Amniotic epithelial cell (primary cell): Measurements from ENCODE around the gene ZNF678.
"Not testable (repeated sequence)": the region's sequence is repeated elsewhere in the genome, so short reads cannot be mapped to it uniquely, and the experiment has no call there.

Experiments used
- DNase-seq: peaks from one replicate; pipeline ENCODE4 v3.0.0-alpha.2; 2010; ENCODE audit warnings: low read depth

ZNF678 gene

GRCh38 chr1:227551881-227552280 lies 11.5 kb upstream of the ZNF678 start:
- DNase-seq, result not testable (repeated sequence)

GRCh38 chr1:227556288-227556687 lies 7.1 kb upstream of the ZNF678 start:
- DNase-seq, result no peak

GRCh38 chr1:227557962-227558725 lies 5.2 kb upstream of the ZNF678 start:
- no peak for DNase-seq

GRCh38 chr1:227558732-227559262 lies 4.6 kb upstream of the ZNF678 start:
- DNase-seq, result no peak

GRCh38 chr1:227559499-227559898 lies 3.9 kb upstream of the ZNF678 start:
- no peak for DNase-seq

GRCh38 chr1:227559926-227560325 lies 3.4 kb upstream of the ZNF678 start:
- no peak for DNase-seq

- DNase-seq, result no peak
Measured at GRCh38 chr1:227560393-227561173, 2.8 kb upstream of the ZNF678 start.

GRCh38 chr1:227561241-227561907 lies 2.0 kb upstream of the ZNF678 start:
- DNase-seq, result no peak

- no peak for DNase-seq
Measured at GRCh38 chr1:227562037-227562436, 1.3 kb upstream of the ZNF678 start.

- DNase-seq, result no peak
Measured at GRCh38 chr1:227562933-227563323, 428 bp upstream of the ZNF678 start.

GRCh38 chr1:227567256-227567655 lies 3.9 kb downstream of the ZNF678 start:
- no peak for DNase-seq

- DNase-seq, result no peak
Measured at GRCh38 chr1:227568593-227568992, 5.2 kb downstream of the ZNF678 start.

GRCh38 chr1:227572752-227573151 lies 9.4 kb downstream of the ZNF678 start:
- no peak for DNase-seq

GRCh38 chr1:227574926-227575325 lies 11.6 kb downstream of the ZNF678 start:
- no peak for DNase-seq

GRCh38 chr1:227576189-227576588 lies 12.8 kb downstream of the ZNF678 start:
- DNase-seq, result no peak

GRCh38 chr1:227577500-227577899 lies 14.1 kb downstream of the ZNF678 start:
- DNase-seq, result no peak

- no peak for DNase-seq
Measured at GRCh38 chr1:227583354-227583753, 20.0 kb downstream of the ZNF678 start.

GRCh38 chr1:227586733-227587132 lies 23.4 kb downstream of the ZNF678 start:
- DNase-seq, result no peak

GRCh38 chr1:227587968-227588367 lies 24.6 kb downstream of the ZNF678 start:
- DNase-seq, result no peak

- not testable (repeated sequence) for DNase-seq
Measured at GRCh38 chr1:227588769-227589168, 25.4 kb downstream of the ZNF678 start.

GRCh38 chr1:227589777-227590176 lies 26.4 kb downstream of the ZNF678 start:
- DNase-seq, result not testable (repeated sequence)

- not testable (repeated sequence) for DNase-seq
Measured at GRCh38 chr1:227596222-227596621, 32.9 kb downstream of the ZNF678 start.

- DNase-seq, result no peak
Measured at GRCh38 chr1:227603327-227603726, 40.0 kb downstream of the ZNF678 start.
